IPS DF 6.9 (cell line): ENCODE measurements around the gene ELMOD2.

ENCODE experiments used
- DNase-seq: peaks from one replicate; pipeline ENCODE4 v3.0.0-alpha.2; 2013; ENCODE audit warnings: low read depth, low spot score
- H3K27ac ChIP-seq: one replicate; pipeline ENCODE4 v1.5.1; 2013; ENCODE audit warnings: low read length, control low read depth
- H3K27me3 ChIP-seq: 2 replicates; pipeline ENCODE4 v1.6.1; 2013; ENCODE audit warnings: mild to moderate bottlenecking, low read length; ENCODE audit not compliant: control insufficient read depth, insufficient read depth
- H3K36me3 ChIP-seq: 2 replicates; pipeline ENCODE4 v1.6.1; 2013; ENCODE audit warnings: low read length; ENCODE audit not compliant: control insufficient read depth, insufficient read depth
- H3K4me1 ChIP-seq: 2 replicates; pipeline ENCODE4 v1.6.1; 2013; ENCODE audit warnings: low read length; ENCODE audit not compliant: control insufficient read depth, insufficient read depth
- H3K4me3 ChIP-seq: 2 replicates; pipeline ENCODE4 v1.5.1; 2013; ENCODE audit warnings: mild to moderate bottlenecking, low read length
- H3K9me3 ChIP-seq: 2 replicates; pipeline ENCODE4 v1.6.1; 2013; ENCODE audit warnings: low read length, inconsistent platforms; ENCODE audit not compliant: control insufficient read depth, insufficient read depth
- WGBS: extraction: QIAGEN DNeasy Blood & Tissue Kit; methylation state at CpG from one replicate; pipeline ENCODE4 v1.1.7; 2013; ENCODE audit warnings: mixed read lengths, missing lambda C conversion rate; ENCODE audit not compliant: insufficient read length, insufficient coverage; 5-methylcytosine and 5-hydroxymethylcytosine counted together

Gene ELMOD2

GRCh38 chr4:140529434-140529833 is 5.5 kb downstream of the ELMOD2 start:
- WGBS: no CpG with 5 or more reads among the region's 1 CpG
- Histone ChIP-seq H3K4me3 (no peak overlapping the region), H3K27me3 (no peaks in the 10 kb centered on the region), H3K9me3 (no peaks in the 10 kb centered on the region), H3K4me1 (no peaks in the 10 kb centered on the region), H3K36me3 (no peaks in the 10 kb centered on the region; the same call in 1 of the 2 replicates), H3K27ac (no peak overlapping the region)
- DNase-seq: no peak

DNA sequence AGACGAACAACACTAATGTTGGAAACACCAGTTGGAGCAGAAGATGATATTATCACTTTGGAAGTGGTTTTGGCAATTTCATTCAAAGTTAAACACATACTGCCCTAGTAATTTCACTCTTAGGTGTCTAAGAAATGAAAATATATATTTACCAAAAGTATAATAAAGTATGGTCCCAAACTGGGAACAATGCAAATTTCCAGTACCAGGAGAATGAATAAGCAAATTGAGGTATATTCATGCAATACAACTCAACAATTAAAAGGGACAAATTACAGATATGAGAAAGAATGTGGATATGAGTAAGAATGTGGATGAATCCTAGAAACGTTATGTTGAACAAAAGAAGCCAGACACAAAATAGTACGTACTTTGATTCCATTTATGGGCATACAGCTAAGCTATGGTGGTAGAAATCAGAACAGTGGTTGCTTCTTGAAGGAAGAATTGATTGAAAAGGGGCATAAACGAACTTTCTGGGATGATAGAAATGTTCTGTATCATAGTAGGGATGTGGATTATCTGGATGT is 10.0 kb downstream of the ELMOD2 start:
- H3K4me3 ChIP-seq: no peak overlapping the region
- no peaks in the 10 kb centered on the region for H3K27me3 ChIP-seq
- no peaks in the 10 kb centered on the region for H3K4me1 ChIP-seq
- no peak for DNase-seq
- H3K9me3 ChIP-seq: no peaks in the 10 kb centered on the region
- no peak overlapping the region for H3K27ac ChIP-seq
- no peaks in the 10 kb centered on the region for H3K36me3 ChIP-seq
- no CpG with 5 or more reads among the region's 4 CpGs for WGBS

DNA sequence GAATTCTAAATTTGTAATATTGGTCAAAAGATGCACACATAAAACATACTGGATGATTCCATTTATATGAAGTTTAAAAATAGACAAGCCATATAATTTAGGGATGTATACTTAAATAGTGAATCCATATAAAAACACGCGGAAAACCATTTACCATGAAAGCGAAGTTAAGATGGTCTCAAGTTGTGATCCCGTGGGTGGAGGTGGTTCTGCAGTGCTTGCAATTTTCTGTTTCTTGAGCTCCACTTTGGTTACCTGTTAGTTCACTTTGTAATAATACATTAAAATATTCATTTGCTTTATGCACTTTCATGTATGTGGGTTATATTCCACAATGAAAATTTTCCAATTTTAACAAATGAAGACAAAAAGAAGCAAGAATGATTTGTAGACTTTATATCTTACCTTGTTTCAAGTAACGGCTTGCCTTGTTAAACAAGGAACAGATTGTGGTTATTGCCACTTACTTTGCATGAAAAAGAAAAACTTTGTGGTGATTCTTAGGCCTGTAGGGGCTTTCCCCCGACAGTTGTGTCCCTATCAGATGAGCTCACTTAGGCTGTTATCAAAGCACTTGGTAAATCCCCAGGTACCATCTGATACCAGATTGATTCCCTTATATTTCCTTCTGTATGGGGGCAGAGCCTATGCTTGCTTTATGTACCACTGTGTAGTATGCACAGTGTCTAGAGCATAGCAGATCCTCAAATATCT is 32.6 kb downstream of the ELMOD2 start:
- no CpG with 5 or more reads among the region's 6 CpGs for WGBS
- Histone ChIP-seq H3K9me3 (no peaks in the 10 kb centered on the region), H3K27ac (no peak overlapping the region), H3K27me3 (no peaks in the 10 kb centered on the region), H3K4me1 (peaks cover 6% of the 10 kb centered on the region), H3K4me3 (no peak overlapping the region), H3K36me3 (no peaks in the 10 kb centered on the region)
- DNase-seq: no peak

- no peaks in the 10 kb centered on the region for H3K36me3 ChIP-seq
- H3K27ac ChIP-seq: no peak overlapping the region
- peaks cover 2% of the 10 kb centered on the region; the same call in 1 of the 2 replicates for H3K27me3 ChIP-seq
- peaks cover 6% of the 10 kb centered on the region for H3K4me1 ChIP-seq
- H3K9me3 ChIP-seq: no peaks in the 10 kb centered on the region
- H3K4me3 ChIP-seq: no peak overlapping the region
- DNase-seq: no peak
- no CpG with 5 or more reads among the region's 4 CpGs for WGBS
Measured at GRCh38 chr4:140557831-140558435, 34.0 kb downstream of the ELMOD2 start.

DNA sequence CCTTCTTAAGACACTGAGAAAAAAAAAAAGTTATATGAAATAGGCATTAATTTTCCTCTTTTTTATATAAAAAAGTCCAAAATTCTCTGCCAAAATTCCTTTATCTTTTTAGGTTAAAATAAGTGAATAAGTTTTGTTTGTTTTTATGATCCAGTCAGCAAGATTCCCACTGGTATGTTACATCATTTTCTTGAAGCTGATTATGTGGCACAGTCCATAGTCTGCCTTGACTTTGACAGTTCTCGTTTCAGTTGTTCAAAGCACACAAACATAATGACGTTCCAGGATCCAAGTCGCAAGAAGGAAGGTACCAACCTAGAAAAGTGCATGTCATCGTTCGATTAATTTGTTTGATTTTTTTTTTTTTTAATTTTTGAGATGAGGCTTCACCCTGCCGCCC is 35.7 kb downstream of the ELMOD2 start:
- no CpG with 5 or more reads among the region's 6 CpGs for WGBS
- H3K9me3 ChIP-seq: no peaks in the 10 kb centered on the region
- peaks cover 6% of the 10 kb centered on the region for H3K4me1 ChIP-seq
- no peak for DNase-seq
- H3K36me3 ChIP-seq: no peaks in the 10 kb centered on the region
- no peak overlapping the region for H3K27ac ChIP-seq
- no peak overlapping the region for H3K4me3 ChIP-seq
- H3K27me3 ChIP-seq: peaks cover 2% of the 10 kb centered on the region; the same call in 1 of the 2 replicates

DNA sequence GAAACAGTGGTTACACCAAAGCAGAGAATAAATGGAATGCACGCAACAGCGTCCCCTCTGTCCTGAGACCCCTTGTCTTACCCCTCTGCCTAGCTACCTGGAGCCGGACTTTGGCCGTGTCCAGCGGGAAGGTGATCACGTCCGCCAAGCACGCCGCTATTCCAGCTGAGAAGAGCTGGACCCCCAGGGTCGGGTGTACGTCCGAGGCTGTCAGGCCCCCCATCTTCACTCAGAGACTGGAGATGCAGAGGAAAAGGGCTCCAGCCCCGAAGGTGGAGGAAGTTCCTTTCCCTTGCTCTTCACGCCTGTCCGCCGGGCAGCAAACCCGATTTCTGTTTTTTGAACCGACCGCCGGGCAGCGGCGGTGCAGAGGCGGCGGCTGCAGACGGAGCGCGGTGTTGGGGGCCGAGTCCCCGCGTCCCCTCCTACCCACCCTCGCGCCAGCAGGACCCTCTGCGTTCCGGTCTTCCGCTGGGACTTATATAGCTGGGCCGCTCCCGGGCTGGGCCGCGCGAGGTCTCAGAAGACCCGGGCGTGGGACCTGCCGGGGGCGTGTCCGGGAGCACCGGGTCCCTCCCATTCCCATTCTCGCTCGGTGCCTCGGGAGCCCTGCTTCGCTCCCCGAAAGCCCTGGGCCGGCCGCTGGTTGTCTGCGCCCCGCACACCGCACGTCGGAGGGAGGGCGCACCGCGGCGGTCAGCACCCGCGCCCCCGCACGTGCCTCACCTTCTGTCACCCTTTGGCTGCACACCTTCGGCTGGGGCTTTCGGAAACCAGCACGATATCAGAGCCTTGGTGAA is 44.7 kb downstream of the ELMOD2 start, which contains the start of gene UCP1:
Gene UCP1 (minus strand): TSS at position 455 of the 800 bp plus-strand sequence. CDS start 232 bp downstream, at position 223.
- Histone ChIP-seq H3K27me3 (peaks cover 36% of the 10 kb centered on the region), H3K4me1 (peaks cover 2% of the 10 kb centered on the region), H3K9me3 (no peaks in the 10 kb centered on the region), H3K4me3 (peak within 1 kb of the TSS; percentile 46; the same call in 1 of the 2 replicates), H3K27ac (no peak within 1 kb of the TSS), H3K36me3 (no peaks in the 10 kb centered on the region)
- WGBS: no CpG with 5 or more reads among the region's 69 CpGs
- no peak for DNase-seq

- no peak for DNase-seq
- H3K4me1 ChIP-seq: peaks cover 2% of the 10 kb centered on the region
- peak overlapping the region; percentile 46; the same call in 1 of the 2 replicates for H3K4me3 ChIP-seq
- H3K36me3 ChIP-seq: no peaks in the 10 kb centered on the region
- H3K27me3 ChIP-seq: peaks cover 36% of the 10 kb centered on the region
- H3K9me3 ChIP-seq: no peaks in the 10 kb centered on the region
- no peak overlapping the region for H3K27ac ChIP-seq
- WGBS: no CpG with 5 or more reads among the region's 7 CpGs
Measured at GRCh38 chr4:140569307-140569638, 45.3 kb downstream of the ELMOD2 start.

GRCh38 chr4:140571620-140572019 is 47.7 kb downstream of the ELMOD2 start:
- H3K4me3 ChIP-seq: no peak overlapping the region
- WGBS: no CpG with 5 or more reads among the region's 2 CpGs
- no peaks in the 10 kb centered on the region for H3K36me3 ChIP-seq
- DNase-seq: no peak
- peaks cover 35% of the 10 kb centered on the region for H3K27me3 ChIP-seq
- H3K4me1 ChIP-seq: peaks cover 2% of the 10 kb centered on the region
- no peak overlapping the region for H3K27ac ChIP-seq
- H3K9me3 ChIP-seq: no peaks in the 10 kb centered on the region

DNA sequence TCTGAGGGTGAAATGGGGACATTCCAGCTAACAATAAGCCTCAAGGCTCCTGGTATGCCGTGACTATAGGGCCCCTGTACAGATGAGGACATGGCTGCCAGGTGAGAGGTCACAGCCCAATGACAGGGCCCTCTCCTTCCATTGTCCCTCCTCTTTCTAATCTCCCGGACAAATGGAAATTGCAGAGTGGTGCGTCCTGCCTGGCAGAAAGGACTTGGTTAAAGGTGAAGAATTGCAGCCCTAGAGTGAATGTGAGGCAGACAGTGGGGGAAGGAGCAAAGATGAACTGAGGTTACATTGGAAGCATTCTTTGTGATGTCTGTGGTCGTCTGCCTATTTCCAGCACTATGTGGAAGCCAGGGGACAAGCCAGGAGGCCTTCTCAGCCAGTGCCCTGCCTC is 51.5 kb downstream of the ELMOD2 start:
- Histone ChIP-seq H3K36me3 (no peaks in the 10 kb centered on the region), H3K4me1 (no peaks in the 10 kb centered on the region), H3K27me3 (peaks cover under 1% of the 10 kb centered on the region), H3K9me3 (no peaks in the 10 kb centered on the region), H3K4me3 (no peak overlapping the region), H3K27ac (no peak overlapping the region)
- no CpG with 5 or more reads among the region's 4 CpGs for WGBS
- no peak for DNase-seq

DNA sequence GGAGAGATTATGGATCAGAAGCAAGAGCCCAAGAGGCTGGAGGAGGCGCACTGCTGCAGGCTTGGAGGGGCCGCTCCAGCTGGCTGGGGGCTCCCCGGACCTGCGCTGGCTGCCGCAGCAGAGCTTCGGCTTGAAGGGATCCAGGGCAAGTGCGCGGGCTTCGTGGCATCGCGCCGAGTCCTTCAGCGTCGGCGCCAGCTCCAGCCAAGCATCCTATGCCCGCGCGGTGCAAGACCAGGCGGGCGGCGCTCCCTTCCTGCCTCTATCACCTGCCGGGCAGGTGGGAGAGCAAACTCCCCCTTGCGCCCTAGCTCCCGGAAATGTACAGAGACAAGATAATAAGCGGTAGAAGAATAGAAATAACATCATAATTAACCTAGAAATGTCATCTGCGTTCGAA is 55.3 kb downstream of the ELMOD2 start:
- no peaks in the 10 kb centered on the region; the same call in 1 of the 2 replicates for H3K9me3 ChIP-seq
- WGBS: no CpG with 5 or more reads among the region's 27 CpGs
- H3K36me3 ChIP-seq: no peaks in the 10 kb centered on the region
- H3K27ac ChIP-seq: no peak overlapping the region
- no peaks in the 10 kb centered on the region for H3K27me3 ChIP-seq
- H3K4me3 ChIP-seq: no peak overlapping the region
- DNase-seq: no peak
- H3K4me1 ChIP-seq: no peaks in the 10 kb centered on the region; the same call in 1 of the 2 replicates
